ENCODE measurements around the gene KMT2D.

KMT2D gene

GRCh38 chr12:49052451-49053208 is 8.0 kb downstream of the KMT2D start:
- no peak for DNase-seq (ENCODE audit: low read depth)
- TF ChIP-seq, protein P1, sequence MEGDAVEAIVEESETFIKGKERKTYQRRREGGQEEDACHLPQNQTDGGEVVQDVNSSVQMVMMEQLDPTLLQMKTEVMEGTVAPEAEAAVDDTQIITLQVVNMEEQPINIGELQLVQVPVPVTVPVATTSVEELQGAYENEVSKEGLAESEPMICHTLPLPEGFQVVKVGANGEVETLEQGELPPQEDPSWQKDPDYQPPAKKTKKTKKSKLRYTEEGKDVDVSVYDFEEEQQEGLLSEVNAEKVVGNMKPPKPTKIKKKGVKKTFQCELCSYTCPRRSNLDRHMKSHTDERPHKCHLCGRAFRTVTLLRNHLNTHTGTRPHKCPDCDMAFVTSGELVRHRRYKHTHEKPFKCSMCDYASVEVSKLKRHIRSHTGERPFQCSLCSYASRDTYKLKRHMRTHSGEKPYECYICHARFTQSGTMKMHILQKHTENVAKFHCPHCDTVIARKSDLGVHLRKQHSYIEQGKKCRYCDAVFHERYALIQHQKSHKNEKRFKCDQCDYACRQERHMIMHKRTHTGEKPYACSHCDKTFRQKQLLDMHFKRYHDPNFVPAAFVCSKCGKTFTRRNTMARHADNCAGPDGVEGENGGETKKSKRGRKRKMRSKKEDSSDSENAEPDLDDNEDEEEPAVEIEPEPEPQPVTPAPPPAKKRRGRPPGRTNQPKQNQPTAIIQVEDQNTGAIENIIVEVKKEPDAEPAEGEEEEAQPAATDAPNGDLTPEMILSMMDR (IDR thresholded peaks at IDR 0.05; ENCODE audit: control insufficient read depth, insufficient read depth, low read depth, low read length, missing control alignments) = no peak
- no peak overlapping the region for H3K4me3 ChIP-seq (ENCODE audit: control insufficient read depth, low read depth, low read length)

GRCh38 chr12:49051777-49052438 is 8.7 kb downstream of the KMT2D start:
- no peak for DNase-seq (ENCODE audit: low read depth)
- TF ChIP-seq, protein P1 (IDR thresholded peaks at IDR 0.05; ENCODE audit: control insufficient read depth, insufficient read depth, low read depth, low read length, missing control alignments) = no peak
- H3K4me3 ChIP-seq (ENCODE audit: control insufficient read depth, low read depth, low read length) = no peak overlapping the region

GRCh38 chr12:49051373-49051764 is 9.2 kb downstream of the KMT2D start:
- TF ChIP-seq, protein P1 (IDR thresholded peaks at IDR 0.05; ENCODE audit: control insufficient read depth, insufficient read depth, low read depth, low read length, missing control alignments) = no peak
- no peak for DNase-seq (ENCODE audit: low read depth)
- no peak overlapping the region for H3K4me3 ChIP-seq (ENCODE audit: control insufficient read depth, low read depth, low read length)

DNA sequence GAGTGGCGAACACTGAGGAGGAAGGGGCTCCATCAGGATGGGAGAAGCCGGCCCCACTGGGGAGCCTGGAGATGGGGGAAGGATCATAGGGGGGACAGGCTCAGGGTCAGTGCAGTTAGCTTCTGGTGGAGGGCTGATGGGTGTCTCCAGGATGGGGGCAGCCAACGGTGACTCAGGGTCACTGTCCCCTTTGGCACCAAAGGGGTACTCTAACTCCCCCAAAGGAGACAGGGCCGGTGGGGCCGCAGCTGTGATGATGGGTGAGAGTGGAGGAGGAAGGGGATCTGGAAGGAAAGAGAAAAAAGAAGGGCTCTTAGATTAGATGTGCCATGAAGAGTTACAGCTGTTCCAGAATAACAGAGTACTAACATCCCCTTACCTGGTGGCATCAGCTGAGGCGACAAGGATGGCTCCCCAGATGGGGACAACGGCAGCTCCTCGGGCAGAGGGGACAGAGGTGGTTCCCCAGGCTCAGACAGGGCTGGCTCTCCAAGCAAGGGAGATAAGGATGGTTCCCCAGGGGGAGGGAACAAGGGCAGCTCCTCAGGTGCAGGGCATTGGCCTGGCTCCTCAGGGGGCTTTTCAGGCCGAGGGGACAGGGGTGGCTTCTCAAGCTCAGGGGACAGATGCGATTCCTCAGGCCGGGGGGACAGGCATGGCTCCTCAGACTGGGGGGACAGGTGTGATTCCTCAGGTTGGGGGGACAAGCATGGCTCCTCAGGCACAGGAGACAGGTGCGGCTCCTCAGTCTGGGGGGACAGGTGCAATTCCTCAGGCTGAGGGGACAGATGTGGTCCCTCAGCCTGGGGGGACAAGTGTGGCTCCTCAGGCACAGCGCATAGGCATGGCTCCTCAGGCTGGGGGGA is 9.9 kb downstream of the KMT2D start:
- TF ChIP-seq, protein P1 (IDR thresholded peaks at IDR 0.05; ENCODE audit: control insufficient read depth, insufficient read depth, low read depth, low read length, missing control alignments) = no peak
- DNase-seq (ENCODE audit: low read depth) = no peak

DNA sequence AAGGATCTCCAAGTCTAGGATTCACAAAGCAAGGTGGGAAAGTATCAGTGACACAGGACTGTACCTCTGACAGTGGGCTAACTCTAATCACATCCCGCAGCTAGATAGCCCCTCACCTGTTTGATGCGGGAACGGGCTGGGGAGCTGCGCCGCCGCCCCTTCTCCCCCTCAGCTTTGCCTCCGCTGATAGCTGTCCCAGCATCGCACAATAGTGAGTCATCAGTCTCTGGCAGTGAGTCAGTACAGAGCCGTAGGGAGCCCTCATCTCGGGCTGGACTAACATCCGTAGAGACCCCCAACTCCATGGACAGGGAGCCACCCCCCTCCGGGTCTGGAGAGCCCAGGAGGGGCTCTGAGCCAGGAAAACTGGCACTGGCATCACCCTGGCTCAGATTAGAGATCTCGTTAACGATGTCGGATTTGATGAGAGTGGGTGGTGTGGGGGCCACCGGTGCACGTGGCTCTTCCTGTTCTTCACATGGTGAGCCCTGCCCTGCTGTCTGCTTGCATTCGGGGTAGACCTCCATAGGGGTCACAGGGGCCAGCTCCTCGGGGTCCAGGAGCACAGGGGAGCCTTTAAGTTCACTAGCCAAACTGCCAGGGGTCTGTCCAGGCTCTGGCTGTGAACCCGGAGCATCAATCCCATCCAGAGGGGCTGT is 10.9 kb downstream of the KMT2D start:
- no peak for DNase-seq (ENCODE audit: low read depth)
- no peak overlapping the region for H3K4me3 ChIP-seq (ENCODE audit: control insufficient read depth, low read depth, low read length)
- TF ChIP-seq, protein P1 (IDR thresholded peaks at IDR 0.05; ENCODE audit: control insufficient read depth, insufficient read depth, low read depth, low read length, missing control alignments) = no peak

More for the DNA sequence above, 9.9 kb downstream of the KMT2D start:
- no peak overlapping the region for H3K4me3 ChIP-seq (ENCODE audit: control insufficient read depth, low read depth, low read length)

- TF ChIP-seq, protein P1 (IDR thresholded peaks at IDR 0.05; ENCODE audit: control insufficient read depth, insufficient read depth, low read depth, low read length, missing control alignments) = no peak
- no peak overlapping the region for H3K4me3 ChIP-seq (ENCODE audit: control insufficient read depth, low read depth, low read length)
- no peak for DNase-seq (ENCODE audit: low read depth)
These were observed 11.6 kb downstream of the KMT2D start for GRCh38 chr12:49048953-49049352.
